Upper lobe of left lung (tissue), 6 donors: ENCODE data around the gene PIK3CD. TPM values are rescaled to one million over a fixed set of nuclear protein-coding genes. Genes with fewer than 3 reads are reported as not detected.

ENCODE experiments used
- ATAC-seq, 2 donors: fragments of 200-7000 bp; cut with Tn5 transposase; one replicate each; pipeline ENCODE4 v1.9.1; 2022; ENCODE audit warnings: mild to moderate bottlenecking in 2 of 2, moderate library complexity in 2 of 2; ENCODE audit not compliant: low FRiP score in 2 of 2
- DNase-seq, 2 donors: peaks; one replicate each; pipeline ENCODE4 v3.0.0-alpha.2; 2019 to 2020
- H3K27ac ChIP-seq, 4 donors: fragments of 200-600 bp; sonication (generic); one replicate each; pipeline ENCODE4 v1.5.1; 2016 to 2019
- H3K27me3 ChIP-seq, 4 donors: fragments of 200-600 bp; sonication (generic); one replicate each; pipeline ENCODE4 v1.5.1; 2017 to 2019
- H3K36me3 ChIP-seq, 4 donors: fragments of 200-600 bp; sonication (generic); one replicate each; pipeline ENCODE4 v1.5.1; 2016 to 2019
- H3K4me1 ChIP-seq, 4 donors: fragments of 200-600 bp; sonication (generic); one replicate each; pipeline ENCODE4 v1.5.1; 2018 to 2019
- H3K4me3 ChIP-seq, 4 donors: fragments of 200-600 bp; sonication (generic); one replicate each; pipeline ENCODE4 v1.5.1; 2017 to 2019; ENCODE audit warnings: mild to moderate bottlenecking in 2 of 4, moderate library complexity in 1 of 4
- H3K9me3 ChIP-seq, 4 donors: fragments of 200-600 bp; sonication (generic); one replicate each; pipeline ENCODE4 v1.5.1; 2018 to 2019
- EP300 ChIP-seq, 4 donors: sonication (generic); formaldehyde crosslinking; IDR thresholded peaks; one replicate each; pipeline ENCODE4 v1.5.1; 2017; ENCODE audit warnings: antibody characterized with exemption in 4 of 4, control low read depth in 2 of 4
- POLR2A ChIP-seq, 4 donors: fragments of 450-650 bp; IDR thresholded peaks; one replicate each; pipeline ENCODE4 v1.5.1; 2016 to 2017; ENCODE audit warnings: antibody characterized with exemption in 4 of 4, mild to moderate bottlenecking in 2 of 4
- POLR2AphosphoS5 ChIP-seq, 2 donors: sonication (generic); formaldehyde crosslinking; IDR thresholded peaks; one replicate each; pipeline ENCODE4 v1.5.1; 2017; ENCODE audit warnings: antibody characterized with exemption in 2 of 2
- WGBS, 2 donors: methylation state at CpG; one replicate each; pipeline ENCODE4 v1.1.5; 2017 to 2018; 5-methylcytosine and 5-hydroxymethylcytosine counted together
- total RNA-seq, 6 donors: library from RNA; depleted of rRNA in 4 of 6; stranded (reverse); fragments of >200 nt in 4 of 6; gene quantifications; one replicate each; pipeline versions ENCODE4 v1.1.0 to v1.2.1, GENCODE V29; 2016 to 2021
- TF ChIP-seq, protein P1 (sequence below), 6 experiments: fragments of 450-650 bp in 4 of 6; fragments of 200-600 bp in 2 of 6; sonication (generic) in 2 of 6; IDR thresholded peaks; one replicate each; pipeline ENCODE4 v1.5.1; 2016 to 2019; ENCODE audit warnings: antibody characterized with exemption in 6 of 6
- donor health status: DM: no; HTN: no; CAD: no; lungs with moderate emphysema.
- donor health status: DM: no; HTN: yes; CAD: no; lungs with severe emphysema.

PIK3CD gene
- total RNA-seq, 6 donors from 2014 or later, result 19.0 to 56.6 (median 24.2) TPM

DNA sequence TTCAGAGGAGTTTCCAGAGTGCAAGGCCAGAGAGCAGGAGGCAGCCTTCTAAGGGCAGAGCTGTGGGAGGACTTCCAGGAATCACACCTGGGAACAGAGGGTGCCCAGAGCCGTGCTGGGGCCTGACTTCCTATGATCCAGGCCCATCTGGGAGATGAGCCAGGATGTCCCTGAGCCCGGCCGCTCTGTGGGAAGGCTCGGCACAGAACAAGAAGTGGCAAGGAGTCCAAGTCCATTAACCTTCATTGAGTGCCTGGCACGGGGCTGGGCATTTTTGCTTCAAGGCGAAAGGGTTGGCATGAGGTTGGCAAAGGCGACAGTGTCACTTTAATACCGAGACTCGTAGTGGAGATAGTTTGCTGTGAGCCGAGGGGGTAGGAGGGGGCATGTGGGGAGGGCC, 44.6 kb upstream of the PIK3CD start:
- TF ChIP-seq, protein P1, sequence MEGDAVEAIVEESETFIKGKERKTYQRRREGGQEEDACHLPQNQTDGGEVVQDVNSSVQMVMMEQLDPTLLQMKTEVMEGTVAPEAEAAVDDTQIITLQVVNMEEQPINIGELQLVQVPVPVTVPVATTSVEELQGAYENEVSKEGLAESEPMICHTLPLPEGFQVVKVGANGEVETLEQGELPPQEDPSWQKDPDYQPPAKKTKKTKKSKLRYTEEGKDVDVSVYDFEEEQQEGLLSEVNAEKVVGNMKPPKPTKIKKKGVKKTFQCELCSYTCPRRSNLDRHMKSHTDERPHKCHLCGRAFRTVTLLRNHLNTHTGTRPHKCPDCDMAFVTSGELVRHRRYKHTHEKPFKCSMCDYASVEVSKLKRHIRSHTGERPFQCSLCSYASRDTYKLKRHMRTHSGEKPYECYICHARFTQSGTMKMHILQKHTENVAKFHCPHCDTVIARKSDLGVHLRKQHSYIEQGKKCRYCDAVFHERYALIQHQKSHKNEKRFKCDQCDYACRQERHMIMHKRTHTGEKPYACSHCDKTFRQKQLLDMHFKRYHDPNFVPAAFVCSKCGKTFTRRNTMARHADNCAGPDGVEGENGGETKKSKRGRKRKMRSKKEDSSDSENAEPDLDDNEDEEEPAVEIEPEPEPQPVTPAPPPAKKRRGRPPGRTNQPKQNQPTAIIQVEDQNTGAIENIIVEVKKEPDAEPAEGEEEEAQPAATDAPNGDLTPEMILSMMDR (IDR thresholded peaks at IDR 0.05), result no peak
- TF ChIP-seq EP300 (IDR thresholded peaks at IDR 0.05) (no peak), POLR2A (IDR thresholded peaks at IDR 0.05) (no peak), POLR2AphosphoS5 (IDR thresholded peaks at IDR 0.05) (no peak)

DNA sequence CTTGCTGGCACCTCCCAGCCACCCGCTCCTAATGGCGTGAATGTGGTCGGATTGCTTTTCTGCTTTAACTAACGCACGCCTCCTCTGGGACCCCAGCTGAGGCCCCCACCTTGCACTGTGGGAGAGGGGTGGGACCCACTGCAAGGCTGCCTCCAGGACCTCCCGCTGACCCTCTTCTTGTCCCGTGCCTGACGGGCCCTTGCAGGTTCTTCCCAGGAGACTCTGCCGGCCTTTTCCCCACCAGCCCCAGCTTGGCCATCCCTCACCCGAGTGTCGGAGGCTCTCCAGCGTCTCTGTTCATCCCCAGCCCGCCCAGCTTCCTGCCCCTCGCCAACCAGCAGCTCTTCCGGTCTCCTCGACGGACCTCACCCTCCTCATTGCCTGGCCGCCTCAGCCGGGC, 44.2 kb upstream of the PIK3CD start:
- Histone ChIP-seq H3K27me3 (no peaks in the 10 kb centered on the region), H3K4me3 (no peak overlapping the region), H3K4me1 (no peaks in the 10 kb centered on the region), H3K27ac (no peak overlapping the region), H3K36me3 (peaks cover 0 to 69% (median 45%) of the 10 kb centered on the region in 4 donors), H3K9me3 (no peaks in the 10 kb centered on the region)
- DNase-seq (peak in 1 of 2 donors; percentile 52), ATAC-seq (no peak)
- 89 to 94% methylated on average over 19 of the region's 19 CpGs for WGBS, 2 donors
- TF ChIP-seq EP300 (IDR thresholded peaks at IDR 0.05), result no peak
- TF ChIP-seq, protein P1 (IDR thresholded peaks at IDR 0.05), result no peak
- TF ChIP-seq POLR2A (IDR thresholded peaks at IDR 0.05), result no peak

More for the DNA sequence above, 44.6 kb upstream of the PIK3CD start:
- no peak overlapping the region for H3K27ac ChIP-seq
- 92 to 94% methylated on average over 10 of the region's 10 CpGs for WGBS, 2 donors
- no peak overlapping the region for H3K4me3 ChIP-seq
- ATAC-seq, result no peak
- H3K36me3 ChIP-seq, result peaks cover 0 to 69% (median 46%) of the 10 kb centered on the region in 4 donors
- no peaks in the 10 kb centered on the region for H3K4me1 ChIP-seq
- DNase-seq, result no peak
- H3K9me3 ChIP-seq, result no peaks in the 10 kb centered on the region
- no peaks in the 10 kb centered on the region for H3K27me3 ChIP-seq

DNA sequence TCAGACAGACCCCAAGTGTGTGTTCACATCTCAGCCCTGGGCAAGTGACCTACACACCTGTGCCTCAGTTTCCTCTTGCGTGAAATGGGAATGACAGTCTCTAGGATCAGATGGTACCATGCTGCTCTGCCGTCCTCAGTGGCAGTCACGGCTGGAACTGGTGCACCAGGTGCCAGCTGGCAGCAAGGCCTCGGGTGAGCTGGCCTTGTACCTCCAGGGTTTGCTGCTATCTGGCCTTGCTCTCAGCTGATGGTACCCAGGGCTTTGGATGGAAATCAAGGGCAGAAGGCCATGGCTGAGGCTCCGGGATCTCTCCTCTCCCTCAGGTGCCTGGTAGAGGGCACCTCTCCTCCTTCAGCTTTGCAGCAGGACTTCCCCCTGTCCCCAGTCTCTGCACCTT, 41.5 kb upstream of the PIK3CD start:
- no peak for DNase-seq
- ATAC-seq, result no peak
- no peak overlapping the region for H3K4me3 ChIP-seq
- H3K36me3 ChIP-seq, result peaks cover 0 to 61% (median 35%) of the 10 kb centered on the region in 4 donors
- H3K9me3 ChIP-seq, result no peaks in the 10 kb centered on the region
- 89 to 96% methylated on average over 5 of the region's 5 CpGs for WGBS, 2 donors
- no peaks in the 10 kb centered on the region for H3K27me3 ChIP-seq
- no peaks in the 10 kb centered on the region for H3K4me1 ChIP-seq
- TF ChIP-seq, protein P1 (IDR thresholded peaks at IDR 0.05), result no peak
- TF ChIP-seq POLR2AphosphoS5 (IDR thresholded peaks at IDR 0.05) (no peak), EP300 (IDR thresholded peaks at IDR 0.05) (no peak), POLR2A (IDR thresholded peaks at IDR 0.05) (no peak)
- no peak overlapping the region for H3K27ac ChIP-seq

DNA sequence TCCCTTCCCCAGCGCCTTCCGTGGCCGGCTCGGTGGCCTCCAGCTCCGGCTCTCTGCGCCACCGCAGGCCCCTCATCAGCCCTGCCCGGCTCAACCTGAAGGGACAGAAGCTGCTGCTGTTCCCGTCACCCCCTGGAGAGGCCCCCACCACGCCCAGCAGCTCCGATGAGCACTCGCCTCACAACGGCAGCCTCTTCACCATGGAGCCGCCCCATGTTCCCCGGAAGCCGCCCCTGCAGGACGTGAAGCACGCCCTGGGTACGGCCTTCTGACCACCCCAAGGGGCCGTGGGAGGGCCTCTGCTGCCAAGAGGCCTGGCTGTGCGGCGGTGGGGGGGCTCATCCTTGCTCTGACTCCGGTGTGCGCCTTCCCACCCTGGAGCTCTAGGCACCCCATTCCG, 41.0 kb upstream of the PIK3CD start:
- Histone ChIP-seq H3K27ac (no peak overlapping the region), H3K4me1 (peaks cover 0 to 2% (median 0%) of the 10 kb centered on the region in 4 donors), H3K36me3 (peaks cover 0 to 57% (median 35%) of the 10 kb centered on the region in 4 donors), H3K9me3 (no peaks in the 10 kb centered on the region), H3K27me3 (no peaks in the 10 kb centered on the region), H3K4me3 (no peak overlapping the region)
- TF ChIP-seq EP300 (IDR thresholded peaks at IDR 0.05) (no peak), POLR2A (IDR thresholded peaks at IDR 0.05) (no peak), POLR2AphosphoS5 (IDR thresholded peaks at IDR 0.05) (no peak)
- TF ChIP-seq, protein P1 (IDR thresholded peaks at IDR 0.05), result no peak
- ATAC-seq (no peak), DNase-seq (peak in 1 of 2 donors; percentile 71)
- WGBS, 2 donors, result 88 to 96% methylated on average over 15 to 16 of the region's 25 CpGs

DNA sequence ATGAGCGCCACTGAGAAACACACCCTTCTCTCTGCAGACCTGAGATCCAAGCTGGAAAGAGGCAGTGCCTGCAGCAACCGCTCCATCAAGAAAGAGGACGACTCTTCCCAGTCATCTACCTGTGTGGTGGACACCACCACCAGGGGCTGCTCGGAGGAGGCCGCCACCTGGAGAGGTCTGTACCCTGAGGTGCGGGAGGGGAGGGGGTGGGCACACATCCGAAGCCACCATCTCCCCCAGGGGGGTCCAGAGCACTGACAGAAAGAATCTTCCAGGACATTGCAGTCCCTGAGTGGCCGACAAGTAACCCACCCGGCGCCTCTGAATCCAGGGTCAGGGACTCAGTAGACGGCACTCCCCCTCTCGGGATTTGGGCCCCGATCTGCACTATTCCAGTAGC, 39.8 kb upstream of the PIK3CD start:
- no peak for TF ChIP-seq EP300 (IDR thresholded peaks at IDR 0.05)
- TF ChIP-seq POLR2AphosphoS5 (IDR thresholded peaks at IDR 0.05), result no peak
- TF ChIP-seq, protein P1 (IDR thresholded peaks at IDR 0.05), result no peak
- no peak for TF ChIP-seq POLR2A (IDR thresholded peaks at IDR 0.05)
- Histone ChIP-seq H3K4me1 (peaks cover 0 to 6% (median 0%) of the 10 kb centered on the region in 4 donors), H3K4me3 (no peak overlapping the region), H3K36me3 (peaks cover 0 to 52% (median 34%) of the 10 kb centered on the region in 4 donors), H3K27ac (no peak overlapping the region), H3K9me3 (no peaks in the 10 kb centered on the region), H3K27me3 (no peaks in the 10 kb centered on the region)
- whole genome bisulfite sequencing, 2 donors, result 89 to 91% methylated on average over 7 to 13 of the region's 13 CpGs
- ATAC-seq, result no peak
- no peak for DNase-seq
